Stimulated activated naive CD8-positive, alpha-beta T cell treated with anti-CD3 and anti-CD28 coated beads, Interleukin-15, amount 100 ng/mL, for 72 hours (primary cell): ENCODE results near the gene SLC8A3.

ENCODE experiments used
- ATAC-seq: fragments of 150-1000 bp; cut with Tn5 transposase; 2 replicates; pipeline ENCODE4 v1.10.0; 2021; ENCODE audit warnings: mild to moderate bottlenecking, moderate library complexity
- DNase-seq, 2 donors: peaks; one replicate each; pipeline ENCODE4 v3.0.0; 2021 to 2022
- H3K27ac Mint-ChIP-seq, 2 donors: one replicate each; pipeline ENCODE4 v1.8.0; 2022; ENCODE audit warnings: mild to moderate bottlenecking in 2 of 2, mixed read lengths in 2 of 2, moderate library complexity in 2 of 2
- H3K27me3 Mint-ChIP-seq: one replicate; pipeline ENCODE4 v1.8.0; 2022; ENCODE audit warnings: mixed read lengths
- H3K4me1 Mint-ChIP-seq: one replicate; pipeline ENCODE4 v1.8.0; 2022; ENCODE audit warnings: mild to moderate bottlenecking, mixed read lengths
- H3K4me3 Mint-ChIP-seq, 2 donors: one replicate each; pipeline ENCODE4 v1.8.0; 2022; ENCODE audit warnings: mild to moderate bottlenecking in 2 of 2, mixed read lengths in 2 of 2, moderate library complexity in 1 of 2
- H3K9me3 Mint-ChIP-seq, 2 donors: one replicate each; pipeline ENCODE4 v1.8.0; 2022; ENCODE audit warnings: mixed read lengths in 2 of 2

Gene SLC8A3

GRCh38 chr14:70188322-70188658, 461 bp downstream of the SLC8A3 start:
- ATAC-seq = peak; percentile 69
- Mint-ChIP-seq H3K27me3 (peaks cover 72% of the 10 kb centered on the region), H3K4me1 (peaks cover 36% of the 10 kb centered on the region), H3K9me3 (no peaks in the 10 kb centered on the region), H3K27ac (no peak overlapping the region), H3K4me3 (peak overlapping the region; percentile 82 to 84)
- peak; percentile 31 to 51 for DNase-seq

GRCh38 chr14:70186900-70187451, 1.8 kb downstream of the SLC8A3 start:
- H3K9me3 Mint-ChIP-seq = no peaks in the 10 kb centered on the region
- peak overlapping the region in 1 of 2 donors; percentile 82 for H3K27ac Mint-ChIP-seq
- ATAC-seq (no peak), DNase-seq (peak; percentile 16 to 25)
- peak overlapping the region; percentile 82 to 84 for H3K4me3 Mint-ChIP-seq
- peaks cover 36% of the 10 kb centered on the region for H3K4me1 Mint-ChIP-seq
- peaks cover 59% of the 10 kb centered on the region for H3K27me3 Mint-ChIP-seq

GRCh38 chr14:70183991-70184390, 4.8 kb downstream of the SLC8A3 start:
- Mint-ChIP-seq H3K4me3 (no peak overlapping the region), H3K27me3 (peaks cover 29% of the 10 kb centered on the region), H3K27ac (no peak overlapping the region), H3K4me1 (peaks cover 24% of the 10 kb centered on the region), H3K9me3 (no peaks in the 10 kb centered on the region)
- ATAC-seq (no peak), DNase-seq (no peak)

- H3K9me3 Mint-ChIP-seq = no peaks in the 10 kb centered on the region
- H3K4me1 Mint-ChIP-seq = peaks cover 5% of the 10 kb centered on the region
- H3K27ac Mint-ChIP-seq = no peak overlapping the region
- DNase-seq (no peak), ATAC-seq (no peak)
- H3K27me3 Mint-ChIP-seq = peaks cover 22% of the 10 kb centered on the region
- no peak overlapping the region for H3K4me3 Mint-ChIP-seq
Observed at GRCh38 chr14:70181276-70181675, 7.5 kb downstream of the SLC8A3 start.

- no peak overlapping the region for H3K4me3 Mint-ChIP-seq
- peaks cover 18% of the 10 kb centered on the region for H3K27me3 Mint-ChIP-seq
- ATAC-seq (no peak), DNase-seq (no peak)
- H3K9me3 Mint-ChIP-seq = no peaks in the 10 kb centered on the region
- H3K4me1 Mint-ChIP-seq = peaks cover 5% of the 10 kb centered on the region
- no peak overlapping the region for H3K27ac Mint-ChIP-seq
Observed at GRCh38 chr14:70180718-70181117, 8.0 kb downstream of the SLC8A3 start.

- Mint-ChIP-seq H3K4me1 (no peaks in the 10 kb centered on the region), H3K27ac (no peak overlapping the region), H3K4me3 (no peak overlapping the region), H3K9me3 (no peaks in the 10 kb centered on the region), H3K27me3 (peaks cover 18% of the 10 kb centered on the region)
- no peak for ATAC-seq
- no peak for DNase-seq
Observed at GRCh38 chr14:70177081-70177800, 11.5 kb downstream of the SLC8A3 start.

- ATAC-seq (no peak), DNase-seq (no peak)
- Mint-ChIP-seq H3K4me3 (no peak overlapping the region), H3K27me3 (peaks cover 18% of the 10 kb centered on the region), H3K4me1 (no peaks in the 10 kb centered on the region), H3K9me3 (no peaks in the 10 kb centered on the region), H3K27ac (no peak overlapping the region)
Observed at GRCh38 chr14:70173569-70173968, 15.2 kb downstream of the SLC8A3 start.

GRCh38 chr14:70171726-70172125, 17.0 kb downstream of the SLC8A3 start:
- Mint-ChIP-seq H3K27ac (no peak overlapping the region), H3K27me3 (peaks cover 23% of the 10 kb centered on the region), H3K4me1 (no peaks in the 10 kb centered on the region), H3K9me3 (no peaks in the 10 kb centered on the region), H3K4me3 (no peak overlapping the region)
- DNase-seq (no peak), ATAC-seq (no peak)

- Mint-ChIP-seq H3K4me1 (no peaks in the 10 kb centered on the region), H3K4me3 (no peak overlapping the region), H3K27ac (no peak overlapping the region), H3K9me3 (no peaks in the 10 kb centered on the region), H3K27me3 (peaks cover 25% of the 10 kb centered on the region)
- DNase-seq (no peak), ATAC-seq (no peak)
Observed at GRCh38 chr14:70170976-70171375, 17.8 kb downstream of the SLC8A3 start.

- DNase-seq (no peak), ATAC-seq (no peak)
- Mint-ChIP-seq H3K4me1 (no peaks in the 10 kb centered on the region), H3K4me3 (no peak overlapping the region), H3K27me3 (peaks cover 22% of the 10 kb centered on the region), H3K9me3 (no peaks in the 10 kb centered on the region), H3K27ac (no peak overlapping the region)
Observed at GRCh38 chr14:70168406-70168805, 20.3 kb downstream of the SLC8A3 start.

- ATAC-seq (no peak), DNase-seq (no peak)
- no peaks in the 10 kb centered on the region for H3K9me3 Mint-ChIP-seq
- no peaks in the 10 kb centered on the region for H3K4me1 Mint-ChIP-seq
- H3K4me3 Mint-ChIP-seq = no peak overlapping the region
- no peak overlapping the region for H3K27ac Mint-ChIP-seq
- peaks cover 19% of the 10 kb centered on the region for H3K27me3 Mint-ChIP-seq
Observed at GRCh38 chr14:70166530-70167203, 22.1 kb downstream of the SLC8A3 start.

GRCh38 chr14:70162358-70162757, 26.4 kb downstream of the SLC8A3 start:
- Mint-ChIP-seq H3K4me1 (no peaks in the 10 kb centered on the region), H3K27me3 (peaks cover 9% of the 10 kb centered on the region), H3K27ac (no peak overlapping the region), H3K9me3 (no peaks in the 10 kb centered on the region), H3K4me3 (no peak overlapping the region)
- ATAC-seq = no peak
- DNase-seq = no peak

- ATAC-seq (no peak), DNase-seq (no peak)
- H3K27me3 Mint-ChIP-seq = peaks cover 11% of the 10 kb centered on the region
- no peaks in the 10 kb centered on the region for H3K9me3 Mint-ChIP-seq
- no peaks in the 10 kb centered on the region for H3K4me1 Mint-ChIP-seq
- no peak overlapping the region for H3K27ac Mint-ChIP-seq
- no peak overlapping the region for H3K4me3 Mint-ChIP-seq
Observed at GRCh38 chr14:70156592-70156991, 32.2 kb downstream of the SLC8A3 start.

GRCh38 chr14:70152704-70153103, 36.0 kb downstream of the SLC8A3 start:
- ATAC-seq = no peak
- H3K9me3 Mint-ChIP-seq = no peaks in the 10 kb centered on the region
- H3K27ac Mint-ChIP-seq = no peak overlapping the region
- DNase-seq = no peak
- no peak overlapping the region for H3K4me3 Mint-ChIP-seq
- H3K4me1 Mint-ChIP-seq = no peaks in the 10 kb centered on the region
- H3K27me3 Mint-ChIP-seq = peaks cover 18% of the 10 kb centered on the region

GRCh38 chr14:70152081-70152480, 36.7 kb downstream of the SLC8A3 start:
- Mint-ChIP-seq H3K27me3 (peaks cover 18% of the 10 kb centered on the region), H3K27ac (peak overlapping the region in 1 of 2 donors; percentile 45), H3K4me1 (no peaks in the 10 kb centered on the region), H3K4me3 (no peak overlapping the region), H3K9me3 (no peaks in the 10 kb centered on the region)
- ATAC-seq (no peak), DNase-seq (no peak)

GRCh38 chr14:70149596-70150165, 39.1 kb downstream of the SLC8A3 start:
- peaks cover 18% of the 10 kb centered on the region for H3K27me3 Mint-ChIP-seq
- no peaks in the 10 kb centered on the region for H3K4me1 Mint-ChIP-seq
- peak overlapping the region in 1 of 2 donors; percentile 79 for H3K27ac Mint-ChIP-seq
- no peak for ATAC-seq
- H3K9me3 Mint-ChIP-seq = no peaks in the 10 kb centered on the region
- no peak overlapping the region for H3K4me3 Mint-ChIP-seq
- no peak for DNase-seq
